NCI-H1436 (cell line): Measurements from ENCODE around the gene C1QB.
A peak's percentile ranks its signal among the peaks of the same experiment; 100 is the strongest.
"Not testable (repeated sequence)": the region's sequence is repeated elsewhere in the genome, so short reads cannot be mapped to it uniquely, and the experiment has no call there.

ENCODE experiments used
- DNase-seq: peaks from one replicate; lab custom pipeline; 2025; lab: John Stamatoyannopoulos, UW

The C1QB gene

GRCh38 chr1:22666412-22666811 is 13.4 kb downstream of the C1QB start:
- DNase-seq = no peak

- DNase-seq = not testable (repeated sequence)
Measured at GRCh38 chr1:22668840-22669239, 15.8 kb downstream of the C1QB start.

GRCh38 chr1:22670352-22670975 is 17.4 kb downstream of the C1QB start:
- DNase-seq = no peak

- DNase-seq = no peak
Measured at GRCh38 chr1:22671999-22672398, 19.0 kb downstream of the C1QB start.

GRCh38 chr1:22673486-22674409 is 20.7 kb downstream of the C1QB start:
- DNase-seq = peak; percentile 33

- no peak for DNase-seq
Measured at GRCh38 chr1:22674410-22674749, 21.3 kb downstream of the C1QB start.

GRCh38 chr1:22676151-22676550 is 23.1 kb downstream of the C1QB start:
- not testable (repeated sequence) for DNase-seq

- DNase-seq = no peak
Measured at GRCh38 chr1:22676916-22677583, 24.0 kb downstream of the C1QB start.

- no peak for DNase-seq
Measured at GRCh38 chr1:22677931-22678896, 25.2 kb downstream of the C1QB start.

- no peak for DNase-seq
Measured at GRCh38 chr1:22680726-22681125, 27.7 kb downstream of the C1QB start.

- no peak for DNase-seq
Measured at GRCh38 chr1:22681556-22682276, 28.7 kb downstream of the C1QB start.

GRCh38 chr1:22683547-22683946 is 30.5 kb downstream of the C1QB start:
- DNase-seq = no peak

GRCh38 chr1:22685591-22686059 is 32.6 kb downstream of the C1QB start:
- DNase-seq = no peak

- no peak for DNase-seq
Measured at GRCh38 chr1:22687191-22687590, 34.2 kb downstream of the C1QB start.

GRCh38 chr1:22688466-22688865 is 35.4 kb downstream of the C1QB start:
- DNase-seq = no peak

- DNase-seq = peak; percentile 34
Measured at GRCh38 chr1:22689505-22689904, 36.5 kb downstream of the C1QB start.

GRCh38 chr1:22691031-22691753 is 38.2 kb downstream of the C1QB start:
- no peak for DNase-seq

- no peak for DNase-seq
Measured at GRCh38 chr1:22694172-22694571, 41.1 kb downstream of the C1QB start.

GRCh38 chr1:22696610-22697009 is 43.6 kb downstream of the C1QB start:
- no peak for DNase-seq

- no peak for DNase-seq
Measured at GRCh38 chr1:22697980-22698379, 44.9 kb downstream of the C1QB start.
